Astrocyte (in vitro differentiated cells and primary cell): Measurements from ENCODE around the gene EPOP. TPM values are rescaled to one million over a fixed set of nuclear protein-coding genes. Genes with fewer than 3 reads are reported as not detected.

Experiments
- DNase-seq: peaks from one replicate; pipeline ENCODE4 v3.0.0-alpha.2; 2010; ENCODE audit warnings: low read depth
- FAIRE-seq: peaks from 2 replicates; lab custom pipeline; 2011; peaks lifted over from hg19 to GRCh38; lab: Jason Lieb, UNC
- H2AFZ ChIP-seq: 2 replicates; pipeline ENCODE4 v1.6.0; 2012; ENCODE audit warnings: low read depth, low read length, inconsistent platforms
- H3K27ac ChIP-seq: 2 replicates; pipeline ENCODE4 v1.5.1; 2011; ENCODE audit warnings: low read depth, low read length, inconsistent platforms
- H3K27me3 ChIP-seq: 2 replicates; pipeline ENCODE4 v1.6.0; 2011; ENCODE audit warnings: low read length, inconsistent platforms; ENCODE audit not compliant: insufficient read depth
- H3K36me3 ChIP-seq: 2 replicates; pipeline ENCODE4 v1.5.1; 2011; ENCODE audit warnings: low read length, inconsistent platforms; ENCODE audit not compliant: insufficient read depth
- H3K4me1 ChIP-seq: 2 replicates; pipeline ENCODE4 v1.5.1; 2011; ENCODE audit warnings: low read length, inconsistent platforms; ENCODE audit not compliant: insufficient read depth
- H3K4me2 ChIP-seq: 2 replicates; pipeline ENCODE4 v1.6.0; 2012; ENCODE audit warnings: low read length, inconsistent platforms
- H3K4me3 ChIP-seq: 2 replicates; pipeline ENCODE4 v1.5.1; 2011; ENCODE audit warnings: low read depth, mild to moderate bottlenecking, low read length, inconsistent platforms; ENCODE audit not compliant: insufficient read depth
- H3K79me2 ChIP-seq: 2 replicates; pipeline ENCODE4 v1.6.0; 2012; ENCODE audit warnings: mild to moderate bottlenecking, low read length, inconsistent platforms; ENCODE audit not compliant: insufficient read depth
- H3K9ac ChIP-seq: 2 replicates; pipeline ENCODE4 v1.6.0; 2012; ENCODE audit warnings: mild to moderate bottlenecking, low read length, inconsistent platforms
- H3K9me3 ChIP-seq: 2 replicates; pipeline ENCODE4 v1.5.1; 2012; ENCODE audit warnings: low read depth, mild to moderate bottlenecking, low read length, inconsistent platforms; ENCODE audit not compliant: insufficient read depth
- H4K20me1 ChIP-seq: 2 replicates; pipeline ENCODE4 v1.6.0; 2012; ENCODE audit warnings: low read length, inconsistent platforms; ENCODE audit not compliant: insufficient read depth
- H3K27ac Mint-ChIP-seq: one replicate; pipeline ENCODE4 v1.8.0; 2021; ENCODE audit warnings: mild to moderate bottlenecking, mixed read lengths; ENCODE audit not compliant: unreplicated experiment
- H3K27me3 Mint-ChIP-seq: one replicate; pipeline ENCODE4 v1.8.0; 2021; ENCODE audit warnings: low read depth, mixed read lengths; ENCODE audit not compliant: unreplicated experiment
- H3K36me3 Mint-ChIP-seq: one replicate; pipeline ENCODE4 v1.8.0; 2021; ENCODE audit warnings: low read depth, mixed read lengths; ENCODE audit not compliant: unreplicated experiment
- H3K4me1 Mint-ChIP-seq: one replicate; pipeline ENCODE4 v1.8.0; 2021; ENCODE audit warnings: low read depth, mixed read lengths; ENCODE audit not compliant: unreplicated experiment
- H3K4me3 Mint-ChIP-seq: one replicate; pipeline ENCODE4 v1.8.0; 2021; ENCODE audit warnings: mild to moderate bottlenecking, moderate library complexity, mixed read lengths; ENCODE audit not compliant: unreplicated experiment
- H3K9me3 Mint-ChIP-seq: one replicate; pipeline ENCODE4 v1.8.0; 2021; ENCODE audit warnings: mild to moderate bottlenecking, mixed read lengths; ENCODE audit not compliant: unreplicated experiment
- EZH2 ChIP-seq: IDR thresholded peaks from 2 replicates; pipeline ENCODE4 v1.6.1; 2012; ENCODE audit warnings: mild to moderate bottlenecking, low read length, inconsistent platforms; ENCODE audit not compliant: insufficient read depth
- total RNA-seq: library from RNA; stranded (reverse); gene quantifications from 2 replicates; pipeline ENCODE4 v1.2.1, GENCODE V29; 2021
- TF ChIP-seq, protein P1 (sequence below): IDR thresholded peaks from 2 replicates; pipeline ENCODE4 v1.5.1; 2011; ENCODE audit warnings: low read depth, mild to moderate bottlenecking, inconsistent platforms, low read length, moderate library complexity; ENCODE audit not compliant: insufficient read depth

EPOP gene
- total RNA-seq, 1 donor from 2014 or later: 4.1 TPM

DNA sequence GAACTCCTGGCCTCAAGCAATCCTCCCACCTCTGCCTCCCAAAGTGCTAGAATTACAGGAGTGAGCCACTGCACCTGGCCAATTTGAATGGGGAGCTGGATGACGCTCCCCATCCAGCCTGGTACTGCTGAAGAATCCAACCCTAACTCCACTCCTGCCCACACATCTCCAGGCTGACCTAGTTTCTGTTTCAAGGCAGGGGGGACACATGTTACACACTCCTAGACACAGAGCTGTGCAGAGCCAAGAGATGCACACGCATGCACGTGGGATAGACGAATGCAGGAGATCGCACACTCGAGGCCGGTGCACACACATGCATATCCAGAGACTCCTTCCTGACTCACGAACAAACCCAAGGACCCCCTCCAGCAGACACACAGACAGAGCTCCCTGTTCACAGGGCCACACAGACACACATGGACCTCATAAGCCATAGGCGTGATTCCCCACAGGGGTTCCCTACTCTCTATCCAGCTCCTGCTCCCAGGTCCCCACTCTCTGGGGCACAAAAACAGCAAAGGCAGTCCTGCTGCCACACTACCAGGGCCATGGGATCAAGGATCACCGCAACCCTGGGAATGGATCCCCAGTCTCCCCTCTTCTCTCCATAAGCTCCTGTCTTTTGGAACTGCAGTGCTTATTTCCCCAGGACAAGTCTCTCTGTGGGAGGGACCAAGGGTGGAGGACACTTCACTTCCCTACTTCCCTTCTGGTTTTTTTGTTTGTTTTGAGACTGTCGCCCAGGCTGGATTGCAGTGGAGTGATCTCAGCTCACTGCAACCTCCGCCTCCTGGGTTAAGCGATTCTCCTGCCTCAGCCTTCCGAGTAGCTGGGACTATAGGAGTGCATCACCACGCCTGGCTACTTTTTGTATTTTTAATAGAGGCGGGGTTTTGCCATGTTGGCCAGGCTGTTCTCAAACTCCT is 14.4 kb downstream of the EPOP start:
- no peaks in the 10 kb centered on the region for H3K79me2 ChIP-seq
- no peak overlapping the region for H2AFZ ChIP-seq
- H3K27me3 ChIP-seq: peaks cover 8% of the 10 kb centered on the region
- Mint-ChIP-seq H3K4me1 (peaks cover 7% of the 10 kb centered on the region), H3K4me3 (no peak overlapping the region), H3K9me3 (no peaks in the 10 kb centered on the region), H3K27me3 (peaks cover 37% of the 10 kb centered on the region), H3K27ac (no peak overlapping the region), H3K36me3 (no peaks in the 10 kb centered on the region)
- H3K27ac ChIP-seq: no peak overlapping the region
- H3K9ac ChIP-seq: no peak overlapping the region
- H3K36me3 ChIP-seq: no peaks in the 10 kb centered on the region
- no peak for FAIRE-seq
- H4K20me1 ChIP-seq: no peaks in the 10 kb centered on the region
- no peak for DNase-seq
- H3K4me2 ChIP-seq: no peak overlapping the region
- no peaks in the 10 kb centered on the region for H3K4me1 ChIP-seq
- no peak overlapping the region for H3K4me3 ChIP-seq
- TF ChIP-seq, protein P1, sequence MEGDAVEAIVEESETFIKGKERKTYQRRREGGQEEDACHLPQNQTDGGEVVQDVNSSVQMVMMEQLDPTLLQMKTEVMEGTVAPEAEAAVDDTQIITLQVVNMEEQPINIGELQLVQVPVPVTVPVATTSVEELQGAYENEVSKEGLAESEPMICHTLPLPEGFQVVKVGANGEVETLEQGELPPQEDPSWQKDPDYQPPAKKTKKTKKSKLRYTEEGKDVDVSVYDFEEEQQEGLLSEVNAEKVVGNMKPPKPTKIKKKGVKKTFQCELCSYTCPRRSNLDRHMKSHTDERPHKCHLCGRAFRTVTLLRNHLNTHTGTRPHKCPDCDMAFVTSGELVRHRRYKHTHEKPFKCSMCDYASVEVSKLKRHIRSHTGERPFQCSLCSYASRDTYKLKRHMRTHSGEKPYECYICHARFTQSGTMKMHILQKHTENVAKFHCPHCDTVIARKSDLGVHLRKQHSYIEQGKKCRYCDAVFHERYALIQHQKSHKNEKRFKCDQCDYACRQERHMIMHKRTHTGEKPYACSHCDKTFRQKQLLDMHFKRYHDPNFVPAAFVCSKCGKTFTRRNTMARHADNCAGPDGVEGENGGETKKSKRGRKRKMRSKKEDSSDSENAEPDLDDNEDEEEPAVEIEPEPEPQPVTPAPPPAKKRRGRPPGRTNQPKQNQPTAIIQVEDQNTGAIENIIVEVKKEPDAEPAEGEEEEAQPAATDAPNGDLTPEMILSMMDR: no peak
- TF ChIP-seq EZH2: no peak
- no peaks in the 10 kb centered on the region for H3K9me3 ChIP-seq

- Histone ChIP-seq H3K4me2 (no peak overlapping the region), H3K27me3 (peaks cover 15% of the 10 kb centered on the region), H3K9ac (no peak overlapping the region), H2AFZ (no peak overlapping the region), H3K79me2 (no peaks in the 10 kb centered on the region), H3K9me3 (no peaks in the 10 kb centered on the region), H3K27ac (no peak overlapping the region), H3K4me3 (no peak overlapping the region), H4K20me1 (no peaks in the 10 kb centered on the region), H3K36me3 (no peaks in the 10 kb centered on the region), H3K4me1 (no peaks in the 10 kb centered on the region)
- FAIRE-seq: no peak
- TF ChIP-seq, protein P1: no peak
- TF ChIP-seq EZH2: no peak
- Mint-ChIP-seq H3K36me3 (no peaks in the 10 kb centered on the region), H3K27me3 (peaks cover 34% of the 10 kb centered on the region), H3K27ac (no peak overlapping the region), H3K4me1 (peaks cover 7% of the 10 kb centered on the region), H3K4me3 (no peak overlapping the region), H3K9me3 (no peaks in the 10 kb centered on the region)
- DNase-seq: no peak
Observed at GRCh38 chr17:38659415-38659814, 15.3 kb downstream of the EPOP start.
